GM12864 (cell line): ENCODE measurements around the gene CCDC78.

Source experiments
- DNase-seq: peaks from one replicate; pipeline ENCODE4 v3.0.0-alpha.2; 2011; ENCODE audit warnings: low read depth
- H3K4me3 ChIP-seq: 2 replicates; pipeline ENCODE4 v1.5.1; 2011; ENCODE audit warnings: mild to moderate bottlenecking, low read depth, low read length, control low read depth
- TF ChIP-seq, protein P1 (sequence below): IDR thresholded peaks from 2 replicates; pipeline ENCODE4 v1.5.1; 2011; ENCODE audit warnings: low read depth, mild to moderate bottlenecking, moderate library complexity, low read length, control low read depth, inconsistent platforms; ENCODE audit errors: missing control alignments

CCDC78 gene

GRCh38 chr16:673399-673991 is 52.7 kb downstream of the CCDC78 start:
- no peak overlapping the region for H3K4me3 ChIP-seq
- TF ChIP-seq, protein P1, sequence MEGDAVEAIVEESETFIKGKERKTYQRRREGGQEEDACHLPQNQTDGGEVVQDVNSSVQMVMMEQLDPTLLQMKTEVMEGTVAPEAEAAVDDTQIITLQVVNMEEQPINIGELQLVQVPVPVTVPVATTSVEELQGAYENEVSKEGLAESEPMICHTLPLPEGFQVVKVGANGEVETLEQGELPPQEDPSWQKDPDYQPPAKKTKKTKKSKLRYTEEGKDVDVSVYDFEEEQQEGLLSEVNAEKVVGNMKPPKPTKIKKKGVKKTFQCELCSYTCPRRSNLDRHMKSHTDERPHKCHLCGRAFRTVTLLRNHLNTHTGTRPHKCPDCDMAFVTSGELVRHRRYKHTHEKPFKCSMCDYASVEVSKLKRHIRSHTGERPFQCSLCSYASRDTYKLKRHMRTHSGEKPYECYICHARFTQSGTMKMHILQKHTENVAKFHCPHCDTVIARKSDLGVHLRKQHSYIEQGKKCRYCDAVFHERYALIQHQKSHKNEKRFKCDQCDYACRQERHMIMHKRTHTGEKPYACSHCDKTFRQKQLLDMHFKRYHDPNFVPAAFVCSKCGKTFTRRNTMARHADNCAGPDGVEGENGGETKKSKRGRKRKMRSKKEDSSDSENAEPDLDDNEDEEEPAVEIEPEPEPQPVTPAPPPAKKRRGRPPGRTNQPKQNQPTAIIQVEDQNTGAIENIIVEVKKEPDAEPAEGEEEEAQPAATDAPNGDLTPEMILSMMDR: no peak
- no peak for DNase-seq

DNA sequence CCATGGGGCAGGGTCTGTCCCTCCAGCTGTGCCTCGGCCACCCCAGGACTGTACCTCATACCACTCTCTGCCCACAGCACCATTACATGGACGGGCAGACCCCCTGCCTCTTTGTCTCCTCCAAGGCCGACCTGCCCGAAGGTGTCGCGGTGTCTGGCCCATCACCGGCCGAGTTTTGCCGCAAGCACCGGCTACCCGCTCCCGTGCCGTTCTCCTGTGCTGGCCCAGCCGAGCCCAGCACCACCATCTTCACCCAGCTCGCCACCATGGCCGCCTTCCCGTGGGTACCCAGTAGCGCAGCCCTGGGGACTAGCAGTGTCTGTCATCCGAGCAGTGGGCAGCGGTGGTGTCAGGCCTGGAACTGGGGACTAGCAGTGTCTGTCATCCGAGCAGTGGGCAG is 53.4 kb downstream of the CCDC78 start:
- H3K4me3 ChIP-seq: no peak overlapping the region
- TF ChIP-seq, protein P1: no peak
- DNase-seq: no peak
